Panc1 (cell line): Measurements from ENCODE around the gene STAT5A. TPM values are rescaled to one million over a fixed set of nuclear protein-coding genes. Genes with fewer than 3 reads are reported as not detected.

ENCODE experiments used
- ATAC-seq: fragments of 200-7000 bp; cut with Tn5 transposase; 2 replicates; pipeline ENCODE4 v1.9.1; 2020; ENCODE audit warnings: mild to moderate bottlenecking, moderate library complexity
- BruUV-seq: library from RNA; stranded (reverse); fragments of 400-500 nt; replicated peaks from 2 replicates; lab custom pipeline; 2021; lab: Mats Ljungman, UMichigan
- CTCF ChIA-PET: fragments of 300-600 bp; sonication (Branson Sonifier 250); formaldehyde crosslinking; loops from one replicate; lab custom pipeline; 2022; ENCODE audit warnings: antibody characterized with exemption; lab: Charles Lee
- POLR2A ChIA-PET: fragments of 300-600 bp; sonication (Branson Sonifier 250); formaldehyde crosslinking; loops from one replicate; lab custom pipeline; 2022; ENCODE audit warnings: antibody characterized with exemption; lab: Charles Lee
- DNase-seq: peaks from one replicate; pipeline ENCODE4 v3.0.0-alpha.2; 2010; ENCODE audit warnings: low read depth, low spot score
- H3K27ac ChIP-seq: 2 replicates; pipeline ENCODE4 v1.5.1; 2011; ENCODE audit warnings: mild to moderate bottlenecking, low read length, inconsistent platforms
- H3K27me3 ChIP-seq: fragments of 200-500 bp; sonication (Bioruptor generic); 2 replicates; pipeline ENCODE4 v1.6.0; 2014; ENCODE audit warnings: low read length, inconsistent platforms; ENCODE audit not compliant: control insufficient read depth, insufficient read depth
- H3K36me3 ChIP-seq: fragments of 200-500 bp; sonication (Bioruptor generic); 2 replicates; pipeline ENCODE4 v1.5.1; 2014; ENCODE audit warnings: inconsistent platforms, mild to moderate bottlenecking, low read length, moderate library complexity; ENCODE audit not compliant: control insufficient read depth, insufficient read depth
- H3K4me1 ChIP-seq: 2 replicates; pipeline ENCODE4 v1.5.1; 2011; ENCODE audit warnings: inconsistent platforms, mild to moderate bottlenecking, low read length, moderate library complexity; ENCODE audit not compliant: control insufficient read depth, insufficient read depth
- H3K4me3 ChIP-seq, 2 experiments: 2 replicates each; pipeline ENCODE4 v1.5.1; 2011 to 2012; ENCODE audit warnings: low read depth in 2 of 2, low read length in 2 of 2, mild to moderate bottlenecking in 2 of 2, inconsistent platforms in 1 of 2, moderate library complexity in 1 of 2
- H3K9me3 ChIP-seq: fragments of 200-500 bp; sonication (Bioruptor generic); 2 replicates; pipeline ENCODE4 v1.5.1; 2014; ENCODE audit warnings: low read depth, mild to moderate bottlenecking, inconsistent platforms, low read length, moderate library complexity; ENCODE audit not compliant: control insufficient read depth, insufficient read depth
- CTCF ChIP-seq: fragments of 450-650 bp; IDR thresholded peaks from 2 replicates; pipeline ENCODE4 v1.5.1; 2017; ENCODE audit warnings: mild to moderate bottlenecking
- POLR2AphosphoS5 ChIP-seq: IDR thresholded peaks from 2 replicates; pipeline ENCODE4 v1.6.1; 2012; ENCODE audit warnings: mild to moderate bottlenecking, low read depth, low read length, moderate library complexity
- REST ChIP-seq, 2 experiments: IDR thresholded peaks; 2 replicates each; pipeline ENCODE4 v1.6.1; 2011 to 2012; ENCODE audit warnings: low read depth in 2 of 2, control low read depth in 1 of 2, low read length in 1 of 2, mild to moderate bottlenecking in 1 of 2, moderate library complexity in 1 of 2; ENCODE audit not compliant: insufficient read depth in 1 of 2
- SIN3A ChIP-seq: IDR thresholded peaks from 2 replicates; pipeline ENCODE4 v1.6.1; 2012; ENCODE audit warnings: low read depth, mild to moderate bottlenecking, low read length, moderate library complexity, borderline replicate concordance; ENCODE audit not compliant: insufficient read depth
- TCF7L2 ChIP-seq: IDR thresholded peaks from 2 replicates; pipeline ENCODE4 v1.6.1; 2011; ENCODE audit warnings: mild to moderate bottlenecking, low read depth, low read length, inconsistent platforms
- in situ Hi-C: cut with HindIII; loops from 2 replicates; pipeline ENCODE4 v1.10.0; 2016; ENCODE audit warnings: low sequenced_read_pairs, low pct_unique_long_range_greater_than_20kb
- intact Hi-C: fragments of 100-400 bp; cut with micrococcal nuclease; formaldehyde crosslinking; loops from one replicate; pipeline ENCODE4 v1.10.0; 2022; ENCODE audit not compliant: unreplicated experiment
- total RNA-seq: library from RNA; stranded (reverse); gene quantifications from one replicate; pipeline ENCODE4 v1.2.1, GENCODE V29; 2021; ENCODE audit not compliant: unreplicated experiment

STAT5A gene
- total RNA-seq, 1 experiment from 2014 or later, result 26.7 TPM

DNA sequence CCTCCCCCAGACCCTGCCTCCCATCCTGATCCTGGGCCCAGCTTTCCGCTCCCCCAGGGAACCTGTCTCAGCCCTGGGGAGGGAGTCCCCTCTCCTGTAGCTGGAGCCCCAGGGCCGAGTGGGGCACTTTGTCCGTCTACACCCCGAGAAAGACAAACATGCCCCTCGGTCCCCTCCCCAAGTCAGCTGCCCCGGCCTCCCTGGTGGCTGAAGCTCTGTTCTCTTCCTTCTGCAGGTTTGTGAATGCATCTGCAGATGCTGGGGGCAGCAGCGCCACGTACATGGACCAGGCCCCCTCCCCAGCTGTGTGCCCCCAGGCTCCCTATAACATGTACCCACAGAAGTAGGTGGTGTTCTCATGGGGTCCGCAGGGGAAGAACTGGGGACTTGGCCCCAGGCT is 20.8 kb downstream of the STAT5A start:
- ChIA-PET CTCF (interaction anchor here (0.5 to 1.4 kb wide), 4 partner anchors 81 to 97 kb away, joined by 3 to 7 read pairs (median 4); no protein-coding TSS in a partner anchor), POLR2A (no interaction called here)
- intact Hi-C loops (no loop called here), in situ Hi-C loops (no loop called here)
- DNase-seq (no peak), ATAC-seq (no peak)
- peak overlapping the region; percentile 25; the same call in 1 of the 2 replicates for H3K27ac ChIP-seq
- BruUV-seq, result no TSS peak
- no peak for TF ChIP-seq TCF7L2
- no peak for TF ChIP-seq CTCF
- TF ChIP-seq REST (IDR thresholded peaks at IDR 0.05; ENCODE audit: insufficient read depth in 1 of 2, low read depth in 2 of 2, low read length in 1 of 2), result no peak
- no peak for TF ChIP-seq POLR2AphosphoS5
- TF ChIP-seq SIN3A, result no peak
- H3K4me1 ChIP-seq, result peaks cover 30% of the 10 kb centered on the region
- no peaks in the 10 kb centered on the region for H3K9me3 ChIP-seq
- no peaks in the 10 kb centered on the region for H3K36me3 ChIP-seq
- H3K4me3 ChIP-seq, result no peak overlapping the region
- H3K27me3 ChIP-seq, result no peaks in the 10 kb centered on the region

DNA sequence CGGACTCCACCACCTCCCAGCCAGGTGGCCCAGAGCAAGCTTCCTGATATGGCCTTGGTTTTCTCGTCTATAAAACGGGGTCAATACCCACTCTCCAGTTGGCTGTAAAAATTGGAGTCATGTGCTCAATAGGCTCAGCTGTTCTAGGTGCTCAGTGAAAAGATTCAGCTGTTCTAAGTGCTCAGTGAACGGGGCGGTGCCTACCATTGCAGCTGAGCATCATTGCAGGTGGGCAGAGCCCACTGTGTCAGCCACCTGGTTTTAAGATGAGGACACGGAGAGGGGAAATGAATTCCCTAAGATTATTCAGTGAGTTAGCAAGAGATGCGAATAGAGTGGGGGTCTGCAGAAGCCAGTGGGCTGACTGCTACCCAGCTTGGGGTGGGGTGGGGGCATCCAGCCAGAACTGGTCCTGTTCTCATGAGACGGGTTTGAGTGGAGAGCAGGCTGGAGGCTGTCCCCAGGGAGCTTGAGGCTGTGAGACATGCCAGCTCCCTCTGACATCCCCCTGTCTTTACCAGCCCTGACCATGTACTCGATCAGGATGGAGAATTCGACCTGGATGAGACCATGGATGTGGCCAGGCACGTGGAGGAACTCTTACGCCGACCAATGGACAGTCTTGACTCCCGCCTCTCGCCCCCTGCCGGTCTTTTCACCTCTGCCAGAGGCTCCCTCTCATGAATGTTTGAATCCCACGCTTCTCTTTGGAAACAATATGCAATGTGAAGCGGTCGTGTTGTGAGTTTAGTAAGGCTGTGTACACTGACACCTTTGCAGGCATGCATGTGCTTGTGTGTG is 21.9 kb downstream of the STAT5A start:
- Histone ChIP-seq H3K27ac (peak overlapping the region; percentile 84), H3K36me3 (no peaks in the 10 kb centered on the region), H3K4me3 (no peak overlapping the region), H3K4me1 (peaks cover 37% of the 10 kb centered on the region), H3K27me3 (no peaks in the 10 kb centered on the region), H3K9me3 (no peaks in the 10 kb centered on the region)
- DNase-seq (no peak), ATAC-seq (peak; percentile 6; the same call in 1 of the 2 replicates)
- ChIA-PET CTCF (interaction anchor here (0.5 to 1.4 kb wide), 4 partner anchors 57 to 96 kb away, joined by 3 to 7 read pairs (median 4); no protein-coding TSS in a partner anchor), POLR2A (interaction anchor here (0.6 kb wide), 1 partner anchor 55 kb away, joined by 5 read pairs; no protein-coding TSS in a partner anchor)
- intact Hi-C loops (loop anchor here (10.0 kb wide), 1 partner anchor 215 kb away; no protein-coding TSS in a partner anchor), in situ Hi-C loops (no loop called here)
- no TSS peak for BruUV-seq
- TF ChIP-seq REST (IDR thresholded peaks at IDR 0.05; ENCODE audit: insufficient read depth in 1 of 2, low read depth in 2 of 2, low read length in 1 of 2) (no peak), POLR2AphosphoS5 (peak; percentile 58; the same call in 1 of the 2 replicates), CTCF (no peak), SIN3A (no peak)
